Endothelial cell of umbilical vein (primary cell): Measurements from ENCODE around the gene USB1. TPM values are rescaled to one million over a fixed set of nuclear protein-coding genes. Genes with fewer than 3 reads are reported as not detected.

ENCODE experiments used
- BruUV-seq: library from RNA; stranded (reverse); fragments of 400-500 nt; replicated peaks from 2 replicates; lab custom pipeline; 2021; lab: Mats Ljungman, UMichigan
- CTCF ChIA-PET: fragments of 300-600, 350-600 bp; sonication (Branson Sonifier 250); formaldehyde crosslinking; loops from one replicate; lab custom pipeline; 2021; ENCODE audit warnings: antibody characterized with exemption, inconsistent platforms; lab: Charles Lee
- POLR2A ChIA-PET: fragments of 300-600, 350-600 bp; sonication (Branson Sonifier 250); formaldehyde crosslinking; loops from one replicate; lab custom pipeline; 2021; ENCODE audit warnings: antibody characterized with exemption, inconsistent platforms; lab: Charles Lee
- DNase-seq: peaks from one replicate; pipeline ENCODE4 v3.0.0-alpha.2; 2011; ENCODE audit warnings: low read depth, low spot score
- FAIRE-seq: peaks from 2 replicates; lab custom pipeline; 2011; peaks lifted over from hg19 to GRCh38; lab: Jason Lieb, UNC
- H2AFZ ChIP-seq: 2 replicates; pipeline ENCODE4 v1.6.0; 2012; ENCODE audit warnings: low read depth, low read length, control low read depth, inconsistent platforms
- H3K27ac ChIP-seq: 2 replicates; pipeline ENCODE4 v1.5.1; 2011; ENCODE audit warnings: low read depth, mild to moderate bottlenecking, control low read depth, low read length, moderate library complexity; ENCODE audit not compliant: insufficient read depth
- H3K27me3 ChIP-seq, 2 experiments: 2 replicates each; pipeline versions ENCODE4 v1.6.0 to v1.6.1; 2011; ENCODE audit warnings: low read length in 2 of 2, mixed read lengths in 1 of 2; ENCODE audit not compliant: control insufficient read depth in 2 of 2, insufficient read depth in 2 of 2
- H3K36me3 ChIP-seq, 2 experiments: 2 replicates in 1 of 2; 3 replicates in 1 of 2; pipeline ENCODE4 v1.5.1; 2011; ENCODE audit warnings: low read length in 2 of 2, mild to moderate bottlenecking in 1 of 2, moderate library complexity in 1 of 2; ENCODE audit not compliant: control insufficient read depth in 2 of 2, insufficient read depth in 2 of 2; ENCODE audit errors: extremely low read depth in 1 of 2
- H3K4me1 ChIP-seq: 3 replicates; pipeline ENCODE4 v1.5.1; 2011; ENCODE audit warnings: mild to moderate bottlenecking, low read length; ENCODE audit not compliant: control insufficient read depth, insufficient read depth; ENCODE audit errors: extremely low read depth
- H3K4me2 ChIP-seq: 2 replicates; pipeline ENCODE4 v1.6.1; 2011; ENCODE audit warnings: low read length, control low read depth, mixed read lengths; ENCODE audit not compliant: insufficient read depth
- H3K4me3 ChIP-seq, 3 experiments: fragments of 200-600 bp in 1 of 3; sonication (generic), shearing (Covaris generic) in 1 of 3; replicated peaks in 1 of 3; 2 replicates each; pipeline ENCODE4 v1.5.1; 2011 to 2016; ENCODE audit warnings: control low read depth in 3 of 3, low read length in 3 of 3, mild to moderate bottlenecking in 2 of 3, inconsistent platforms in 1 of 3, low read depth in 1 of 3, moderate library complexity in 1 of 3; ENCODE audit not compliant: insufficient read depth in 1 of 3
- H3K79me2 ChIP-seq: 2 replicates; pipeline ENCODE4 v1.6.0; 2012; ENCODE audit warnings: low read length, inconsistent platforms; ENCODE audit not compliant: control insufficient read depth, insufficient read depth
- H3K9ac ChIP-seq: replicated peaks from 2 replicates; pipeline ENCODE3; 2011; ENCODE audit warnings: low read length, control low read depth; ENCODE audit not compliant: insufficient read depth; ENCODE audit errors: extremely low read depth
- H3K9me1 ChIP-seq: replicated peaks from 3 replicates; pipeline ENCODE4 v1.6.0; 2011; ENCODE audit warnings: mild to moderate bottlenecking, low read length; ENCODE audit not compliant: control insufficient read depth, insufficient read depth; ENCODE audit errors: extremely low read depth
- H3K9me3 ChIP-seq: replicated peaks from 2 replicates; pipeline ENCODE4 v1.5.1; 2012; ENCODE audit warnings: low read length, inconsistent platforms; ENCODE audit not compliant: control insufficient read depth, insufficient read depth
- H4K20me1 ChIP-seq: replicated peaks from 2 replicates; pipeline ENCODE3; 2011; ENCODE audit warnings: mild to moderate bottlenecking, low read length; ENCODE audit not compliant: control insufficient read depth, insufficient read depth; ENCODE audit errors: extremely low read depth
- CTCF ChIP-seq, 2 donors: IDR thresholded peaks; 1 replicate in 1 of 2; 2 replicates in 1 of 2; pipeline ENCODE4 v1.5.1; 2011; ENCODE audit warnings: low read length in 2 of 2, mild to moderate bottlenecking in 2 of 2, moderate library complexity in 2 of 2, control low read depth in 1 of 2, inconsistent platforms in 1 of 2, low read depth in 1 of 2; ENCODE audit not compliant: insufficient read depth in 1 of 2; ENCODE audit errors: extremely low read depth in 1 of 2
- EZH2 ChIP-seq: IDR thresholded peaks from 2 replicates; pipeline ENCODE4 v1.6.1; 2012; ENCODE audit warnings: borderline replicate concordance, low read depth, mild to moderate bottlenecking, moderate library complexity, low read length, inconsistent platforms; ENCODE audit not compliant: severe bottlenecking
- FOS ChIP-seq: IDR thresholded peaks from 2 replicates; pipeline ENCODE4 v1.6.1; 2011; ENCODE audit warnings: mild to moderate bottlenecking, low read length, moderate library complexity, borderline replicate concordance; ENCODE audit not compliant: insufficient read depth
- GATA2 ChIP-seq: IDR thresholded peaks from 2 replicates; pipeline ENCODE4 v1.7.0; 2011; ENCODE audit warnings: low read depth, mild to moderate bottlenecking, moderate library complexity, mixed read lengths, low read length; ENCODE audit not compliant: insufficient read length, insufficient read depth
- JUN ChIP-seq: IDR thresholded peaks from 2 replicates; pipeline ENCODE4 v1.6.1; 2011; ENCODE audit warnings: borderline replicate concordance, low read depth; ENCODE audit not compliant: insufficient read length, insufficient read depth
- MAX ChIP-seq: IDR thresholded peaks from 2 replicates; pipeline ENCODE4 v1.6.1; 2011; ENCODE audit not compliant: insufficient read depth, insufficient read length
- MYC ChIP-seq: IDR thresholded peaks from one replicate; pipeline ENCODE4 v1.6.1; 2011; ENCODE audit warnings: mild to moderate bottlenecking, low read depth, low read length
- POLR2A ChIP-seq: IDR thresholded peaks from 2 replicates; pipeline ENCODE4 v1.6.1; 2012; ENCODE audit warnings: low read depth, mild to moderate bottlenecking, control low read depth, low read length
- POLR2AphosphoS5 ChIP-seq: IDR thresholded peaks from 2 replicates; pipeline ENCODE4 v1.6.1; 2012; ENCODE audit warnings: low read depth, mild to moderate bottlenecking, control low read depth, low read length, moderate library complexity; ENCODE audit not compliant: insufficient read depth
- dilution Hi-C: fragments of 300-500 bp; cut with MboI; formaldehyde crosslinking; loops from one replicate; pipeline ENCODE4 v1.15.0; 2019; ENCODE audit warnings: low sequenced_read_pairs; ENCODE audit not compliant: extremely low pct_ligation_motif_present
- intact Hi-C: fragments of 100-400 bp; cut with micrococcal nuclease; formaldehyde crosslinking; loops from one replicate; pipeline ENCODE4 v1.10.0; 2022
- polyA plus RNA-seq, 4 experiments: library from polyadenylated mRNA; depleted of rRNA in 3 of 4; stranded (reverse) in 3 of 4; unstranded in 1 of 4; fragments of >200 nt; gene quantifications; 2 replicates each; pipeline versions ENCODE4 v1.2.1 to v1.2.3, GENCODE V29; 2011 to 2012; ENCODE audit warnings: missing spikeins in 1 of 4
- total RNA-seq: library from RNA; stranded (reverse); gene quantifications from 2 replicates; pipeline ENCODE4 v1.2.3, GENCODE V29; 2021

Gene USB1
- total and polyA plus RNA-seq, 2 donors (not counting 3 experiments of a cell fraction or from before 2014, with no cell fraction given) = 64.6 to 83.8 TPM

- TF ChIP-seq MYC (no peak), EZH2 (no peak), JUN (no peak), CTCF (IDR thresholded peaks at IDR 0.05; ENCODE audit: extremely low read depth in 1 of 2, insufficient read depth in 1 of 2, low read depth in 1 of 2, low read length in 2 of 2) (no peak), GATA2 (no peak), MAX (no peak), FOS (no peak), POLR2A (no peak), POLR2AphosphoS5 (no peak)
- no peak overlapping the region for H3K9ac ChIP-seq
- DNase-seq (no peak), FAIRE-seq (no peak)
- ChIA-PET POLR2A (no interaction called here), CTCF (interaction anchor here (0.9 to 2.8 kb wide), 6 partner anchors 10 to 51 kb away, joined by 3 to 8 read pairs (median 4); no protein-coding TSS in a partner anchor)
- no TSS peak for BruUV-seq
- dilution Hi-C loops = no loop called here
- no peak overlapping the region for H3K4me2 ChIP-seq
- H3K79me2 ChIP-seq = no peaks in the 10 kb centered on the region
- H3K36me3 ChIP-seq = no peaks in the 10 kb centered on the region
- H3K27me3 ChIP-seq = no peaks in the 10 kb centered on the region
- H3K4me3 ChIP-seq = no peak overlapping the region
- H3K9me3 ChIP-seq = no peaks in the 10 kb centered on the region
- no peaks in the 10 kb centered on the region for H3K4me1 ChIP-seq
- no peak overlapping the region for H2AFZ ChIP-seq
- no peaks in the 10 kb centered on the region for H3K9me1 ChIP-seq
- no peak overlapping the region for H3K27ac ChIP-seq
- intact Hi-C loops = no loop called here
- no peaks in the 10 kb centered on the region for H4K20me1 ChIP-seq
These were observed 44.9 kb upstream of the USB1 start for GRCh38 chr16:57956270-57956808.
